HG03108 (cell line): Measurements from ENCODE around the gene SMARCD1.
"Not testable (repeated sequence)": the region's sequence is repeated elsewhere in the genome, so short reads cannot be mapped to it uniquely, and the experiment has no call there.

Source experiments
- ATAC-seq: cut with Tn5 transposase; IDR thresholded peaks from one replicate; pipeline ENCODE4 v1.9.1; 2021; ENCODE audit warnings: moderate library complexity; ENCODE audit not compliant: unreplicated experiment

Gene SMARCD1

DNA sequence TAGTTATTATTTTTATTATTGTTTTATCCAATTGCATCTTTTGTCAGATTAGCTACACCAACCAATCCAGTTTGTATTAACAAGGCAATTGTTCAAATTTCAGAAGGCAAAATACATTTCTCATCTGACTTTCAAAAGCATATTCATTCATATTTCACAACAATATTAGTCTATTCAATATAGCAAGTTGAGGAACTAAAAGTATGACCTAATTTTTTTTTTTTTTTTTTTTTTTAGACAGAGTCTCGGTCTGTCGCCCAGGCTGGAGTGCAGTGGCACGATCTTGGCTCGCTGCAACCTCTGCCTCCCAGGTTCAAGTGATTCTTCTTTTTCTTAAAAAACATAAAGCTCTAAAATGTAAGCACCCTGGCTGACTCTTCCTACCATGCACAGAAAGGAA is 44.1 kb downstream of the SMARCD1 start:
- no peak for ATAC-seq

DNA sequence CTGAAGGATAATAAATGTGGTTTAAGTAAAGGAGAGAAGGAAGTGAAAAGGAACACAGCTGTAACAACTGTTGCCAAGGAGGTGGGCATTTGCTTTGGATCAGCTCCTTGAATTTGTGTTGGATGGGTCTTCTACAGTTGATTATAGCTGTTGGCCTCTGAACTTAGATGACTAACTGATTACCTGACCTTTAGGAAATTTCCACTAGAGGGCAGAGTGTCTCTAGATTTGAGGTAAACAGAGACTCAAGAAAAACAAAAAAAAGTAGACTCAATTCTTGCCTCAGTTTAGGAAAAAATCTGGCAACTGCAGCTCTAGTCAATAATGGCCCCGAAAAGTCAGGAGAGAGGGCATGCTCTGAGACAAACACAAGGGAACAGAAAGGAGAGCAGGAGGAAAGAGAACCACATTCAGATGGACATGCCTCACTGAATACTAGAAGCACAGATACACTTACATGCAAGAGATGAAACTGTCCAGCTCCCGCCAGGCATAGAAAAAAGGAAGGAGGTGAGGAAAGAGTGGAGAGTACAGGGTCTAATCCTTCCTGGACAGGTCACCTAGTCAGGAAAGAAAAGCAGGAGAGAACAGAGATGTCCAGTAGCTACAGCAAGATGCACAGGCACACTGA is 47.5 kb downstream of the SMARCD1 start:
- ATAC-seq, result no peak

DNA sequence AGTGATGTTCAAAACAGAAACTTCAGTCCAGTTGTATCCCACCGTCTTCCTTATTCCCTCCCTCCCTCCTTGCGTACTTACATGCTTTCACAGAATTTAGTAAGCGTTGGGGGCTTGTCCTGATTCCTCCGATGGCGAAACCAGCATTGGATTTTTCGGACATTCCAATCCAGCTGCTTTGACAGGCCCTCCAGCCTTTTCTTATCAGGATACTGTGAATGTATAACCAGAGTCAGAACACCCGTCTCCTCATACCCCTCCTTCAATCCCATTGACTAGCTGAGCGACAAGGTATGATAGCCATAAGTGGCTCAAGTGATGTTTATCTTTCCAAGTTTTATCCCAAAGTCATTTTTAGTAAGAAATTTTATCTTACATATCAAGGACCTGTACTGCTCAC is 57.9 kb downstream of the SMARCD1 start:
- no peak for ATAC-seq

DNA sequence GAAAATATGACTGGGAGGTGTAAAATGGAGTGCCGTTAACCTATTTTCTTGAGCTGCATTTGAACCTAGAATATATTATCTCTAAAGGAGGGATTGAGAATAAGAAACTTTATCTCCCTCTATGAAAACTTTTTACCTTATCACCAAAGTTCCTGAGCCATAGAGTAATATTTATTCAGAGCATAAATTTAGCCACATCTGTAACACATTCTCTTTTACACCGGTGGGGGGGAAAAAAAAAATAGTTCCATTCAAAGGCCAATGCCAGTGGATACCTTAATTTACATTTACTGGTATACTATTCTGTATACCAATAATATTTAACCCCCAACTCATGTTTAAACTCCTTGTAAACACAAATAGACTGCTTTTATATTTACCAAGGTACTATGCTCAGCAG is 60.3 kb downstream of the SMARCD1 start:
- no peak for ATAC-seq

DNA sequence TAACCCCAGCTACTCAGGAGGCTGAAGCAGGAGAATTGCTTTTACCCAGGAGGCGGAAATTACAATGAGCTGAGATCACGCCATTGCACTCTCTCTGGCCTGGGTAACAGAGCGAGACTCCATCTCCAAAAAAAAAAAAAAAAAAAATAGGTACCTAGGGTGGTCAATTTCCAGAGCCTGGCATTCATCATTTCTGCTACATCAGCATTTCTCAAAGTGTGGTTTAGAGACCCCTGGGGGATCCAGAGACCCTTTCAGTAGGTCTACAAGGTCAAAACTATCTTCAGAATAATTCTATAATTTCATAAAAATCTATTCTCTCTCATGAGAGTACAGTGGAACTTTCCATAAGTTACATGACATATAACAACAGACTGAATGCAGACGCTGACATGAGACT is 62.1 kb downstream of the SMARCD1 start:
- no peak for ATAC-seq

DNA sequence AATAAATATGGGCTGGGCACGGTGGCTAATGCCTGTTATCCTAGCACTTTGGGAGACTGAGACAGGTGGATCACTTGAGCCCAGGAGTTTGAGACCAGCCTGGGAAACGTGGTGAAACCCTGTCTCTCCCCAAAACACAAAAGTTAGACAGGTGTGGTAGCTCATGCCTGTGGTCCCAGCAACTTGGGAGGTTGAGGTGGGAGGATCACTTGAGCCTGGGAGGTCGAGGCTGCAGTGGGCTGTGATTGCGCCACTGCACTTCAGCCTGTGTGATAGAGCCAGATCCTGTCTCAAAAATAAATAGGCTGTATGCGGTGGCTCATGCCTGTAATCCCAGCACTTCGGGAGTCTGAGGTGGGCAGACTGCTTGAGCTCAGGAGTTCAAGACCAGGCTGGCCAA is 62.9 kb downstream of the SMARCD1 start:
- ATAC-seq, result not testable (repeated sequence)

DNA sequence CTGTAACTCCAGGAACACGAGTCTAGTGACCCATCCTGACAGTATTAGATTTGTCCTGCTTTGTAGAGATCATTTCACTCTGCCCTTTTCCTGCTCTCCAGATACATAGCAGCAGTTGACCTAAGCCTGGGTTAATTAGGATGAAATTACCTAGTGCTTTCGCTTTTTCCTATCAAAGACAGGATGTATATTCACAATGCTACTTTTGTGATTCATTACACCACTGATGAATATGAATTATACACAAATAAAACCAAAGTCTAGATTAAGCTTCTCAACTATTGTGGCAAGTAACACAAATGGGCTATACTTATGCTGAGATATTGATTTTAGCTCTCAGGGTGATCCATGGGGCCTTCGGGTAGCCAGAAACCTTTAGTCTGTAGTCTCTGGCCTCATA is 64.2 kb downstream of the SMARCD1 start:
- ATAC-seq, result no peak
